HepG2 (cell line): ENCODE results near the gene TCFL5. TPM values are rescaled to one million over a fixed set of nuclear protein-coding genes. Genes with fewer than 3 reads are reported as not detected.

Source experiments
- AGO1 ChIP-seq: fragments of 200-400 bp; formaldehyde crosslinking; IDR thresholded peaks from 2 replicates; pipeline ENCODE4 v1.6.1; 2017; ENCODE audit warnings: mild to moderate bottlenecking, low read depth, low read length, moderate library complexity; ENCODE audit not compliant: poor library complexity, severe bottlenecking
- ATF7-NPFF ChIP-seq: sonication (generic); formaldehyde crosslinking; IDR thresholded peaks from 2 replicates; pipeline ENCODE4 v1.8.1; 2023; ENCODE audit warnings: mild to moderate bottlenecking, low read depth, missing genetic modification reagents, moderate library complexity
- ETV6 ChIP-seq: sonication (generic); formaldehyde crosslinking; conservative IDR thresholded peaks from 2 replicates; pipeline ENCODE4 v1.4.0; 2020; ENCODE audit warnings: missing genetic modification reagents
- GMEB2 ChIP-seq: IDR thresholded peaks from 2 replicates; pipeline ENCODE4 v1.6.1; 2016; ENCODE audit warnings: missing biosample characterization, missing genetic modification reagents, low read depth
- HNF4G ChIP-seq, 2 experiments: sonication (generic) in 1 of 2; formaldehyde crosslinking in 1 of 2; IDR thresholded peaks; 2 replicates each; pipeline versions ENCODE4 v1.4.0 to v1.6.1; 2011 to 2020; ENCODE audit warnings: borderline replicate concordance in 2 of 2, low read depth in 2 of 2, mild to moderate bottlenecking in 2 of 2, low read length in 1 of 2, missing genetic modification reagents in 1 of 2, moderate library complexity in 1 of 2
- HNRNPLL ChIP-seq: fragments of 200-400 bp; formaldehyde crosslinking; IDR thresholded peaks from 2 replicates; pipeline ENCODE4 v1.6.1; 2017; ENCODE audit warnings: mild to moderate bottlenecking, low read depth, low read length; ENCODE audit not compliant: poor library complexity, severe bottlenecking
- HOXA3 ChIP-seq: sonication (generic); formaldehyde crosslinking; IDR thresholded peaks from 2 replicates; pipeline ENCODE4 v1.5.0; 2020; ENCODE audit warnings: missing genetic modification reagents
- MAZ ChIP-seq, 2 experiments: sonication (generic) in 1 of 2; formaldehyde crosslinking in 1 of 2; IDR thresholded peaks; 2 replicates each; pipeline versions ENCODE4 v1.5.0 to v1.6.1; 2012 to 2020; ENCODE audit warnings: low read depth in 2 of 2, mild to moderate bottlenecking in 2 of 2, borderline replicate concordance in 1 of 2, improper control_type of control experiment in 1 of 2, low read length in 1 of 2, missing genetic modification reagents in 1 of 2, moderate library complexity in 1 of 2
- MTERF4 ChIP-seq: sonication (generic); formaldehyde crosslinking; IDR thresholded peaks from 2 replicates; pipeline ENCODE4 v1.8.0; 2023; ENCODE audit warnings: mild to moderate bottlenecking, missing genetic modification reagents
- RAD21 ChIP-seq: fragments of 450-650 bp; formaldehyde crosslinking; IDR thresholded peaks from 2 replicates; pipeline ENCODE4 v1.5.0; 2020; ENCODE audit warnings: mild to moderate bottlenecking
- SALL1 ChIP-seq: sonication (generic); formaldehyde crosslinking; IDR thresholded peaks from 2 replicates; pipeline ENCODE4 v1.8.0; 2022; ENCODE audit warnings: mild to moderate bottlenecking, missing genetic modification reagents
- TSC22D2 ChIP-seq: sonication (generic); formaldehyde crosslinking; IDR thresholded peaks from 2 replicates; pipeline ENCODE4 v1.5.1; 2020; ENCODE audit warnings: missing genetic modification reagents, mild to moderate bottlenecking, borderline replicate concordance
- ZBTB20 ChIP-seq: sonication (generic); formaldehyde crosslinking; IDR thresholded peaks from 2 replicates; pipeline ENCODE4 v1.8.1; 2023; ENCODE audit warnings: missing genetic modification reagents, low read depth, mild to moderate bottlenecking, borderline replicate concordance
- ZFP1 ChIP-seq: IDR thresholded peaks from 2 replicates; pipeline ENCODE4 v1.6.1; 2016
- ZNF235 ChIP-seq: sonication (generic); formaldehyde crosslinking; IDR thresholded peaks from 2 replicates; pipeline ENCODE4 v1.8.1; 2023; ENCODE audit warnings: mild to moderate bottlenecking, missing genetic modification reagents, borderline replicate concordance
- ZNF382 ChIP-seq: sonication (generic); formaldehyde crosslinking; IDR thresholded peaks from 2 replicates; pipeline ENCODE4 v1.5.0; 2020; ENCODE audit warnings: missing genetic modification reagents, mild to moderate bottlenecking, borderline replicate concordance
- ZNF567 ChIP-seq: sonication (generic); formaldehyde crosslinking; IDR thresholded peaks from 2 replicates; pipeline ENCODE4 v1.8.1; 2023; ENCODE audit warnings: mild to moderate bottlenecking, missing genetic modification reagents, borderline replicate concordance
- ZNF687 ChIP-seq: sonication (generic); formaldehyde crosslinking; IDR thresholded peaks from 2 replicates; pipeline ENCODE4 v1.5.1; 2020; ENCODE audit warnings: mild to moderate bottlenecking, missing genetic modification reagents, moderate library complexity
- polyA plus RNA-seq, 8 experiments: library from polyadenylated mRNA; depleted of rRNA in 3 of 8; stranded (reverse) in 7 of 8; unstranded in 1 of 8; fragments of >200 nt; fragmentation: Illumina TruSeq in 4 of 8; extraction: Trizol in 4 of 8; gene quantifications; 2 replicates each; pipeline versions ENCODE4 v1.2.1 to v1.2.3, GENCODE V29; 2011 to 2016; ENCODE audit warnings: low read depth in 4 of 8, missing spikeins in 1 of 8, mixed read lengths in 1 of 8; ENCODE audit not compliant: insufficient read depth in 1 of 8
- total RNA-seq, 5 experiments: library from RNA; depleted of rRNA; stranded (reverse); fragments of >200 nt; fragmentation: Illumina TruSeq; extraction: Trizol; gene quantifications; 2 replicates each; pipeline ENCODE4 v1.2.3, GENCODE V29; 2016; ENCODE audit warnings: low read depth in 1 of 5

Gene TCFL5
- total and polyA plus RNA-seq, 2 of the 13 experiments (the other 11 are each of a cell fraction or from before 2014, with no cell fraction given) = 14.8 to 20.0 TPM

GRCh38 chr20:62808211-62808865 lies 53.3 kb downstream of the TCFL5 start (continued):
- no peak for TF ChIP-seq MAZ (IDR thresholded peaks at IDR 0.05; ENCODE audit: borderline replicate concordance, low read depth, low read length)
- 0 out of 2 replicates have a peak, but pooled peaks have one; percentile 1 for TF ChIP-seq MAZ (CRISPR knock-in tag; IDR thresholded peaks at IDR 0.05; ENCODE audit: low read depth)
- TF ChIP-seq HNRNPLL = peak; percentile 17
- peak; percentile 91 for TF ChIP-seq RAD21 (CRISPR knock-in tag)
- TF ChIP-seq ZNF235 (CRISPR knock-in tag) = no peak
- TF ChIP-seq MTERF4 (CRISPR knock-in tag) = no peak
- TF ChIP-seq ATF7-NPFF (CRISPR knock-in tag) = no peak
- TF ChIP-seq ZNF382 (CRISPR knock-in tag) = no peak
- TF ChIP-seq ETV6 = peak; percentile 27; the same call in 1 of the 2 replicates
- TF ChIP-seq TSC22D2 (CRISPR knock-in tag) = no peak
- TF ChIP-seq AGO1 = peak; percentile 44
- TF ChIP-seq ZFP1 (CRISPR knock-in tag) = peak; percentile 38; the same call in 1 of the 2 replicates
- no peak for TF ChIP-seq HNF4G (IDR thresholded peaks at IDR 0.05; ENCODE audit: borderline replicate concordance, low read depth, low read length)
- no peak for TF ChIP-seq HNF4G (CRISPR knock-in tag; IDR thresholded peaks at IDR 0.05; ENCODE audit: borderline replicate concordance, low read depth)
- TF ChIP-seq ZBTB20 (CRISPR knock-in tag) = no peak
- TF ChIP-seq GMEB2 = no peak
- TF ChIP-seq SALL1 (CRISPR knock-in tag) = peak; percentile 49
- TF ChIP-seq ZNF687 = peak; percentile 63
- TF ChIP-seq ZNF567 = no peak
- peak; percentile 43 for TF ChIP-seq HOXA3 (CRISPR knock-in tag)
